Cardiac muscle cell (in vitro differentiated cells and primary cell): ENCODE data around the gene NOX3. TPM values are rescaled to one million over a fixed set of nuclear protein-coding genes. Genes with fewer than 3 reads are reported as not detected.

ENCODE experiments used
- DNase-seq, 2 donors: peaks; one replicate each; pipeline versions ENCODE4 v3.0.0 to v3.0.0-alpha.2; 2010 to 2017; ENCODE audit warnings: low read depth in 1 of 2, low spot score in 1 of 2
- H3K27ac ChIP-seq: fragments of 200-600 bp; sonication (generic); 2 replicates; pipeline ENCODE4 v1.5.1; 2016
- H3K27me3 ChIP-seq: fragments of 200-600 bp; sonication (generic); 2 replicates; pipeline ENCODE4 v1.6.0; 2016; ENCODE audit warnings: control low read depth
- H3K36me3 ChIP-seq: fragments of 200-600 bp; sonication (generic); 2 replicates; pipeline ENCODE4 v1.5.1; 2016; ENCODE audit warnings: control low read depth
- H3K4me1 ChIP-seq: fragments of 200-600 bp; sonication (generic); 2 replicates; pipeline ENCODE4 v1.8.1; 2017; ENCODE audit warnings: low read depth, mild to moderate bottlenecking, mixed run types
- H3K4me3 ChIP-seq: fragments of 200-600 bp; sonication (generic); 2 replicates; pipeline ENCODE4 v1.5.1; 2016; ENCODE audit warnings: mild to moderate bottlenecking
- H3K9me3 ChIP-seq: fragments of 200-600 bp; sonication (generic); 2 replicates; pipeline ENCODE4 v1.5.1; 2017; ENCODE audit warnings: low read depth, mild to moderate bottlenecking, control low read depth
- CTCF ChIP-seq: IDR thresholded peaks from 2 replicates; pipeline ENCODE4 v1.5.1; 2012; ENCODE audit warnings: low read depth, mild to moderate bottlenecking, low read length
- polyA plus RNA-seq: library from polyadenylated mRNA; unstranded; fragments of >200 nt; fragmentation: Nextera tagmentation; extraction: Ambion mirVana; gene quantifications from 2 replicates; pipeline ENCODE4 v1.2.1, GENCODE V29; 2016
- total RNA-seq: library from RNA; depleted of rRNA; stranded (reverse); fragments of >200 nt; gene quantifications from 2 replicates; pipeline ENCODE4 v1.2.3, GENCODE V29; 2016

Gene NOX3
- total and polyA plus RNA-seq, 2 experiments from 2014 or later = not detected

GRCh38 chr6:155388591-155388990, 67.0 kb downstream of the NOX3 start:
- H3K36me3 ChIP-seq = no peaks in the 10 kb centered on the region
- H3K27ac ChIP-seq = no peak overlapping the region

GRCh38 chr6:155387481-155387880, 68.2 kb downstream of the NOX3 start:
- H3K4me1 ChIP-seq = no peaks in the 10 kb centered on the region
- no peak for TF ChIP-seq CTCF
- no peaks in the 10 kb centered on the region for H3K9me3 ChIP-seq
- no peak for DNase-seq
- H3K27ac ChIP-seq = no peak overlapping the region
- H3K36me3 ChIP-seq = no peaks in the 10 kb centered on the region
- H3K4me3 ChIP-seq = no peak overlapping the region
- no peaks in the 10 kb centered on the region for H3K27me3 ChIP-seq

More at GRCh38 chr6:155388591-155388990, 67.0 kb downstream of the NOX3 start:
- DNase-seq = no peak
- no peaks in the 10 kb centered on the region for H3K27me3 ChIP-seq
- H3K4me1 ChIP-seq = no peaks in the 10 kb centered on the region
- no peak for TF ChIP-seq CTCF
- no peaks in the 10 kb centered on the region for H3K9me3 ChIP-seq
- no peak overlapping the region for H3K4me3 ChIP-seq

GRCh38 chr6:155384321-155384952, 71.2 kb downstream of the NOX3 start:
- no peak for TF ChIP-seq CTCF
- no peak for DNase-seq

GRCh38 chr6:155383913-155384312, 71.7 kb downstream of the NOX3 start:
- H3K36me3 ChIP-seq = no peaks in the 10 kb centered on the region
- H3K4me1 ChIP-seq = no peaks in the 10 kb centered on the region
- H3K27ac ChIP-seq = no peak overlapping the region
- no peak overlapping the region for H3K4me3 ChIP-seq
- H3K27me3 ChIP-seq = no peaks in the 10 kb centered on the region
- no peaks in the 10 kb centered on the region for H3K9me3 ChIP-seq
- no peak for TF ChIP-seq CTCF
- DNase-seq = no peak

More at GRCh38 chr6:155384321-155384952, 71.2 kb downstream of the NOX3 start:
- H3K27me3 ChIP-seq = no peaks in the 10 kb centered on the region
- H3K4me1 ChIP-seq = no peaks in the 10 kb centered on the region
- H3K27ac ChIP-seq = no peak overlapping the region
- H3K9me3 ChIP-seq = no peaks in the 10 kb centered on the region
- H3K4me3 ChIP-seq = no peak overlapping the region
- no peaks in the 10 kb centered on the region for H3K36me3 ChIP-seq

- Histone ChIP-seq H3K36me3 (no peaks in the 10 kb centered on the region), H3K27ac (no peak overlapping the region), H3K9me3 (no peaks in the 10 kb centered on the region), H3K27me3 (no peaks in the 10 kb centered on the region), H3K4me1 (no peaks in the 10 kb centered on the region), H3K4me3 (no peak overlapping the region)
- TF ChIP-seq CTCF = no peak
- DNase-seq = peak in 1 of 2 donors; percentile 56
Observed at GRCh38 chr6:155382338-155382685, 73.3 kb downstream of the NOX3 start.
